HepG2 (cell line): Measurements from ENCODE around the gene SIX5. TPM values are rescaled to one million over a fixed set of nuclear protein-coding genes. Genes with fewer than 3 reads are reported as not detected.

Experiments used
- ATAC-seq: fragments of 200-7000 bp; cut with Tn5 transposase; 3 replicates; pipeline ENCODE4 v1.9.1; 2020; ENCODE audit warnings: mild to moderate bottlenecking, moderate library complexity
- BruUV-seq: library from RNA; stranded (reverse); fragments of 400-500 nt; replicated peaks from 2 replicates; lab custom pipeline; 2021; lab: Mats Ljungman, UMichigan
- CTCF ChIA-PET: fragments of 300-600 bp; formaldehyde crosslinking; extraction: SDS; loops from one replicate; lab custom pipeline; 2021; ENCODE audit warnings: low total read pairs, inconsistent platforms, low intra/inter-chr PET ratio; lab: Yijun Ruan, JAX
- POLR2A ChIA-PET: fragments of 350-600 bp; sonication (Branson Sonifier 250); formaldehyde crosslinking; loops from one replicate; lab custom pipeline; 2020; ENCODE audit warnings: antibody characterized with exemption, inconsistent platforms; lab: Yijun Ruan, JAX
- DNase-seq: peaks from one replicate; pipeline ENCODE4 v3.0.0-alpha.2; 2015; ENCODE audit warnings: low spot score
- FAIRE-seq: peaks from 3 replicates; lab custom pipeline; 2011; peaks lifted over from hg19 to GRCh38; lab: Jason Lieb, UNC
- H2AFZ ChIP-seq: one replicate; pipeline ENCODE4 v1.6.1; 2011; ENCODE audit warnings: low read length, inconsistent platforms
- H3K27ac ChIP-seq: fragments of 300-600 bp; 3 replicates; pipeline ENCODE4 v1.8.0; 2011; ENCODE audit warnings: mixed run types, mild to moderate bottlenecking, mixed read lengths, low read length, inconsistent platforms; ENCODE audit not compliant: insufficient read depth; ENCODE audit errors: extremely low read length
- H3K27me3 ChIP-seq, 2 experiments: fragments of 200-600 bp in 1 of 2; 2 replicates in 1 of 2; 3 replicates in 1 of 2; pipeline versions ENCODE4 v1.6.0 to v1.8.0; 2011; ENCODE audit warnings: low read length in 2 of 2, mild to moderate bottlenecking in 2 of 2, moderate library complexity in 2 of 2, inconsistent platforms in 1 of 2; ENCODE audit not compliant: insufficient read depth in 2 of 2, control insufficient read depth in 1 of 2
- H3K36me3 ChIP-seq, 2 experiments: fragments of 200-600 bp in 1 of 2; replicated peaks in 1 of 2; 2 replicates in 1 of 2; 3 replicates in 1 of 2; pipeline versions ENCODE4 v1.5.1 to v1.8.0; 2011; ENCODE audit warnings: low read length in 2 of 2, inconsistent platforms in 1 of 2; ENCODE audit not compliant: insufficient read depth in 2 of 2, control insufficient read depth in 1 of 2
- H3K4me1 ChIP-seq: 2 replicates; pipeline ENCODE4 v1.5.1; 2012; ENCODE audit warnings: low read length, inconsistent platforms; ENCODE audit not compliant: insufficient read depth
- H3K4me2 ChIP-seq: 2 replicates; pipeline ENCODE4 v1.6.0; 2011; ENCODE audit warnings: low read depth, low read length, inconsistent platforms
- H3K4me3 ChIP-seq, 3 experiments: fragments of 200-600 bp in 1 of 3; sonication (generic), shearing (Covaris generic) in 1 of 3; replicated peaks in 1 of 3; 2 replicates each; pipeline ENCODE4 v1.5.1; 2011 to 2016; ENCODE audit warnings: low read length in 3 of 3, inconsistent platforms in 2 of 3, low read depth in 2 of 3, mild to moderate bottlenecking in 2 of 3, control low read depth in 1 of 3, mixed read lengths in 1 of 3; ENCODE audit not compliant: insufficient read depth in 1 of 3
- H3K79me2 ChIP-seq: one replicate; pipeline ENCODE4 v1.6.1; 2011; ENCODE audit warnings: low read length, inconsistent platforms; ENCODE audit not compliant: insufficient read depth
- H3K9ac ChIP-seq: 2 replicates; pipeline ENCODE4 v1.6.0; 2011; ENCODE audit warnings: mild to moderate bottlenecking, low read depth, low read length, inconsistent platforms; ENCODE audit not compliant: insufficient read depth
- H3K9me3 ChIP-seq: 2 replicates; pipeline ENCODE4 v1.5.1; 2012; ENCODE audit warnings: mild to moderate bottlenecking, low read length
- H4K20me1 ChIP-seq: 2 replicates; pipeline ENCODE4 v1.6.0; 2011; ENCODE audit warnings: inconsistent platforms, mild to moderate bottlenecking, low read length, moderate library complexity; ENCODE audit not compliant: insufficient read depth
- AGO2 ChIP-seq: fragments of 200-400 bp; formaldehyde crosslinking; optimal IDR thresholded peaks from 2 replicates; pipeline ENCODE3; 2017; ENCODE audit warnings: mild to moderate bottlenecking, low read depth, low read length, moderate library complexity
- CBX1 ChIP-seq: IDR thresholded peaks from one replicate; pipeline ENCODE4 v1.6.1; 2016; ENCODE audit warnings: antibody characterized with exemption, low read depth
- CHD2 ChIP-seq: IDR thresholded peaks from 2 replicates; pipeline ENCODE4 v1.6.1; 2011; ENCODE audit warnings: low read depth, low read length, improper control_type of control experiment
- FLYWCH1 ChIP-seq: sonication (generic); formaldehyde crosslinking; IDR thresholded peaks from 2 replicates; pipeline ENCODE4 v1.8.1; 2023; ENCODE audit warnings: mild to moderate bottlenecking, missing genetic modification reagents
- FOXK1 ChIP-seq: sonication (generic); formaldehyde crosslinking; IDR thresholded peaks from 2 replicates; pipeline ENCODE4 v1.4.0; 2020; ENCODE audit warnings: low read depth, missing genetic modification reagents, borderline replicate concordance
- SNRNP70 ChIP-seq: fragments of 200-400 bp; formaldehyde crosslinking; IDR thresholded peaks from 2 replicates; pipeline ENCODE4 v1.6.1; 2017; ENCODE audit warnings: mild to moderate bottlenecking, low read depth, low read length, moderate library complexity
- ZBTB3 ChIP-seq: sonication (generic); formaldehyde crosslinking; IDR thresholded peaks from 2 replicates; pipeline ENCODE4 v1.4.0; 2020; ENCODE audit warnings: low read depth, mild to moderate bottlenecking, moderate library complexity, missing genetic modification reagents, borderline replicate concordance
- ZNF274 ChIP-seq: sonication (generic); formaldehyde crosslinking; IDR thresholded peaks from 2 replicates; pipeline ENCODE4 v1.5.1; 2020; ENCODE audit warnings: mild to moderate bottlenecking, missing genetic modification reagents
- ZNF382 ChIP-seq: sonication (generic); formaldehyde crosslinking; IDR thresholded peaks from 2 replicates; pipeline ENCODE4 v1.5.0; 2020; ENCODE audit warnings: missing genetic modification reagents, mild to moderate bottlenecking, borderline replicate concordance
- ZNF816 ChIP-seq: sonication (generic); formaldehyde crosslinking; IDR thresholded peaks from 2 replicates; pipeline ENCODE4 v1.8.0; 2022; ENCODE audit warnings: missing genetic modification reagents, mild to moderate bottlenecking, borderline replicate concordance
- WGBS: methylation state at CpG from one replicate; pipeline ENCODE4 v1.1.6; 2017; ENCODE audit warnings: low lambda C conversion rate; 5-methylcytosine and 5-hydroxymethylcytosine counted together
- in situ Hi-C: cut with HindIII; loops from 2 replicates; pipeline ENCODE4 v1.10.0; 2017; ENCODE audit warnings: low pct_unique_long_range_greater_than_20kb; ENCODE audit not compliant: extremely low pct_ligation_motif_present
- intact Hi-C: fragments of 100-400 bp; cut with micrococcal nuclease; formaldehyde crosslinking; loops from one replicate; pipeline ENCODE4 v1.10.0; 2022; ENCODE audit not compliant: unreplicated experiment
- polyA plus RNA-seq, 8 experiments: library from polyadenylated mRNA; depleted of rRNA in 3 of 8; stranded (reverse) in 7 of 8; unstranded in 1 of 8; fragments of >200 nt; fragmentation: Illumina TruSeq in 4 of 8; extraction: Trizol in 4 of 8; gene quantifications; 2 replicates each; pipeline versions ENCODE4 v1.2.1 to v1.2.3, GENCODE V29; 2011 to 2016; ENCODE audit warnings: low read depth in 4 of 8, missing spikeins in 1 of 8, mixed read lengths in 1 of 8; ENCODE audit not compliant: insufficient read depth in 1 of 8
- total RNA-seq, 5 experiments: library from RNA; depleted of rRNA; stranded (reverse); fragments of >200 nt; fragmentation: Illumina TruSeq; extraction: Trizol; gene quantifications; 2 replicates each; pipeline ENCODE4 v1.2.3, GENCODE V29; 2016; ENCODE audit warnings: low read depth in 1 of 5
- TF ChIP-seq, protein P1 (sequence below): sonication (generic); formaldehyde crosslinking; IDR thresholded peaks from 2 replicates; pipeline ENCODE4 v1.4.0; 2020; ENCODE audit warnings: mild to moderate bottlenecking, missing genetic modification reagents, borderline replicate concordance
- TF ChIP-seq, protein P2 (sequence below): sonication (generic); formaldehyde crosslinking; IDR thresholded peaks from 2 replicates; pipeline ENCODE4 v1.4.0; 2020; ENCODE audit warnings: missing genetic modification reagents, borderline replicate concordance

Gene SIX5
- total and polyA plus RNA-seq, 2 of the 13 experiments (the other 11 are each of a cell fraction or from before 2014, with no cell fraction given), result 7.7 to 10.5 TPM

DNA sequence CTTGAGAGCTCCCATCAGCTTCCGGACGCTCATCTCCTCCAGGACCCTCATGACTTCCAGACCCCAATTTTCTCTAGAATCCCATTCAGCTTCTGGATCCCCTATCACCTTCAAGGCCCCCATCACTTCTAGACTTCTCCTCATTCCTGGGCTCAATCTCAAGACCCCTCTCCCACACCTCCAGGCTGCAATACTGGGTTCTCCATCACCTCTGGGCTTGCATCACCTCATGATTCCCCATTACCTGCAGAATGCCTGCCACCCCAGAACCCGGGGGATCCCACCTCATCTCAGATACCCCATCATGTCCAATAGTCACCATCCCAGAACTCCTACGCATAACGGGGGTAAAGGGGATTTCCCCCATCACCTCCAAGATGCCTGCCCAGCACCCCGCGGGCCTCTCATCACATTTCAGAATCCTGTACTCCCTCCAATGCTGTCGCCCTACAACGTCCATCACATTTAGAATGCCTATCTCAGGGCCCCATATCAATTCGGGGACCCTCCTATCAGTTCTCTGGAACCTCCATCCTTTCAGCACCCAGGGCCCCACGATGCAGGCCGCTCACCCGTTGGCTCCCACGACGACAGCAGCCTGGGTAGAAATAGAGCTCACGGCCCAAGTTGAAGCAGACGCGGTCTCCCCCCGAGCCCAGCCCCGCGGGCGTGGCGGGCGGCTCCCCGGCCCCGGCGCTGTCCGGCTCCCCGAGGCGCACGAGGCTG lies 22.9 kb upstream of the SIX5 start:
- intact Hi-C loops, result no loop called here
- peaks cover 20% of the 10 kb centered on the region for H3K4me1 ChIP-seq
- TF ChIP-seq ZBTB3 (CRISPR knock-in tag) (no peak), ZNF274 (CRISPR knock-in tag) (0 out of 2 replicates have a peak, but pooled peaks have one; percentile 7), FOXK1 (no peak), FLYWCH1 (CRISPR knock-in tag) (0 out of 2 replicates have a peak, but pooled peaks have one; percentile 16), CBX1 (no peak), CHD2 (no peak), AGO2 (peak; percentile 18), ZNF816 (CRISPR knock-in tag) (no peak), ZNF382 (no peak), SNRNP70 (no peak)
- TF ChIP-seq, protein P1, sequence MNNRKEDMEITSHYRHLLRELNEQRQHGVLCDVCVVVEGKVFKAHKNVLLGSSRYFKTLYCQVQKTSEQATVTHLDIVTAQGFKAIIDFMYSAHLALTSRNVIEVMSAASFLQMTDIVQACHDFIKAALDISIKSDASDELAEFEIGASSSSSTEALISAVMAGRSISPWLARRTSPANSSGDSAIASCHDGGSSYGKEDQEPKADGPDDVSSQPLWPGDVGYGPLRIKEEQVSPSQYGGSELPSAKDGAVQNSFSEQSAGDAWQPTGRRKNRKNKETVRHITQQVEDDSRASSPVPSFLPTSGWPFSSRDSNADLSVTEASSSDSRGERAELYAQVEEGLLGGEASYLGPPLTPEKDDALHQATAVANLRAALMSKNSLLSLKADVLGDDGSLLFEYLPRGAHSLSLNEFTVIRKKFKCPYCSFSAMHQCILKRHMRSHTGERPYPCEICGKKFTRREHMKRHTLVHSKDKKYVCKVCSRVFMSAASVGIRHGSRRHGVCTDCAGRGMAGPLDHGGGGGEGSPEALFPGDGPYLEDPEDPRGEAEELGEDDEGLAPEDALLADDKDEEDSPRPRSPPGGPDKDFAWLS (CRISPR knock-in tag), result no peak
- TF ChIP-seq, protein P2, sequence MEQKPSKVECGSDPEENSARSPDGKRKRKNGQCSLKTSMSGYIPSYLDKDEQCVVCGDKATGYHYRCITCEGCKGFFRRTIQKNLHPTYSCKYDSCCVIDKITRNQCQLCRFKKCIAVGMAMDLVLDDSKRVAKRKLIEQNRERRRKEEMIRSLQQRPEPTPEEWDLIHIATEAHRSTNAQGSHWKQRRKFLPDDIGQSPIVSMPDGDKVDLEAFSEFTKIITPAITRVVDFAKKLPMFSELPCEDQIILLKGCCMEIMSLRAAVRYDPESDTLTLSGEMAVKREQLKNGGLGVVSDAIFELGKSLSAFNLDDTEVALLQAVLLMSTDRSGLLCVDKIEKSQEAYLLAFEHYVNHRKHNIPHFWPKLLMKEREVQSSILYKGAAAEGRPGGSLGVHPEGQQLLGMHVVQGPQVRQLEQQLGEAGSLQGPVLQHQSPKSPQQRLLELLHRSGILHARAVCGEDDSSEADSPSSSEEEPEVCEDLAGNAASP, result no peak
- TF ChIP-seq, all 625 proteins: peak for 3
- Histone ChIP-seq H3K9me3 (no peaks in the 10 kb centered on the region), H3K4me2 (peak overlapping the region; percentile 100), H3K27me3 (peaks cover 0 to 9% of the 10 kb centered on the region in 2 experiments; a peak in 1 of 5 replicates), H4K20me1 (no peaks in the 10 kb centered on the region), H3K4me3 (peak overlapping the region; percentile 93 to 99 (median 94)), H3K27ac (peak overlapping the region; percentile 35), H3K79me2 (peaks cover 14% of the 10 kb centered on the region), H2AFZ (no peak overlapping the region), H3K9ac (peak overlapping the region; percentile 88), H3K36me3 (peaks cover 11 to 27% of the 10 kb centered on the region in 2 experiments)
- no peak for DNase-seq
- TSS peak; percentile 55 for BruUV-seq
- in situ Hi-C loops, result no loop called here
- ATAC-seq, result no peak
- FAIRE-seq, result no peak
- ChIA-PET POLR2A (interaction anchor here (1.5 to 2.3 kb wide), 3 partner anchors 10 to 24 kb away, joined by 3 to 23 read pairs (median 14); partner anchors contain the start of genes DMPK and SIX5), CTCF (interaction anchor here (1.3 kb wide), 1 partner anchor 91 kb away, joined by 5 read pairs; no protein-coding TSS in a partner anchor)
- WGBS, result 8% methylated on average over 30 of the region's 31 CpGs
